Loucy (cell line): ENCODE data around the gene KLF15.

Source experiments
- CTCF ChIP-seq: fragments of 200-600 bp; sonication (generic); conservative IDR thresholded peaks from 2 replicates; pipeline ENCODE4 v1.5.1; 2014; ENCODE audit warnings: mild to moderate bottlenecking, antibody characterized with exemption, low read length
- EZH2phosphoT487 ChIP-seq: fragments of 200-600 bp; IDR thresholded peaks from 2 replicates; pipeline ENCODE4 v1.6.1; 2018; ENCODE audit warnings: antibody characterized with exemption, mild to moderate bottlenecking, moderate library complexity, borderline replicate concordance

GRCh38 chr3:126360046-126360713 is 3.0 kb upstream of the KLF15 start:
- TF ChIP-seq CTCF = no peak
- no peak for TF ChIP-seq EZH2phosphoT487
